Rectal smooth muscle tissue (tissue), 1 donor: ENCODE data around the gene B3GAT1.

ENCODE experiments used
- H3K27ac ChIP-seq: one replicate; pipeline ENCODE4 v1.7.0; 2013; ENCODE audit warnings: low read depth, low read length, inconsistent platforms
- H3K27me3 ChIP-seq: one replicate; pipeline ENCODE4 v1.7.0; 2013; ENCODE audit warnings: low read length; ENCODE audit not compliant: control insufficient read depth, insufficient read depth
- H3K36me3 ChIP-seq: one replicate; pipeline ENCODE4 v1.7.0; 2013; ENCODE audit warnings: low read length; ENCODE audit not compliant: control insufficient read depth, insufficient read depth
- H3K4me1 ChIP-seq: one replicate; pipeline ENCODE4 v1.7.0; 2013; ENCODE audit warnings: low read length; ENCODE audit not compliant: control insufficient read depth, insufficient read depth
- H3K4me3 ChIP-seq: one replicate; pipeline ENCODE4 v1.7.0; 2013; ENCODE audit warnings: low read length
- H3K9ac ChIP-seq: one replicate; pipeline ENCODE4 v1.7.0; 2013; ENCODE audit warnings: low read length

The B3GAT1 gene

GRCh38 chr11:134358856-134359490 is 53.1 kb downstream of the B3GAT1 start:
- no peak overlapping the region for H3K9ac ChIP-seq
- no peaks in the 10 kb centered on the region for H3K4me1 ChIP-seq
- no peak overlapping the region for H3K4me3 ChIP-seq
- no peaks in the 10 kb centered on the region for H3K36me3 ChIP-seq
- H3K27ac ChIP-seq, result no peak overlapping the region
- no peaks in the 10 kb centered on the region for H3K27me3 ChIP-seq

GRCh38 chr11:134358165-134358855 is 53.7 kb downstream of the B3GAT1 start:
- no peaks in the 10 kb centered on the region for H3K27me3 ChIP-seq
- no peak overlapping the region for H3K9ac ChIP-seq
- H3K36me3 ChIP-seq, result no peaks in the 10 kb centered on the region
- no peak overlapping the region for H3K4me3 ChIP-seq
- no peak overlapping the region for H3K27ac ChIP-seq
- no peaks in the 10 kb centered on the region for H3K4me1 ChIP-seq

GRCh38 chr11:134357545-134357839 is 54.5 kb downstream of the B3GAT1 start:
- H3K27ac ChIP-seq, result no peak overlapping the region
- no peak overlapping the region for H3K9ac ChIP-seq
- no peaks in the 10 kb centered on the region for H3K27me3 ChIP-seq
- no peaks in the 10 kb centered on the region for H3K36me3 ChIP-seq
- no peaks in the 10 kb centered on the region for H3K4me1 ChIP-seq
- H3K4me3 ChIP-seq, result no peak overlapping the region

- Histone ChIP-seq H3K27ac (no peak overlapping the region), H3K36me3 (no peaks in the 10 kb centered on the region), H3K4me3 (no peak overlapping the region), H3K9ac (no peak overlapping the region), H3K4me1 (no peaks in the 10 kb centered on the region), H3K27me3 (no peaks in the 10 kb centered on the region)
Observed at GRCh38 chr11:134356656-134357544, 55.1 kb downstream of the B3GAT1 start.

- Histone ChIP-seq H3K27ac (no peak overlapping the region), H3K36me3 (no peaks in the 10 kb centered on the region), H3K9ac (no peak overlapping the region), H3K4me1 (no peaks in the 10 kb centered on the region), H3K27me3 (no peaks in the 10 kb centered on the region), H3K4me3 (no peak overlapping the region)
Observed at GRCh38 chr11:134355656-134356055, 56.4 kb downstream of the B3GAT1 start.

GRCh38 chr11:134355136-134355535 is 56.9 kb downstream of the B3GAT1 start:
- H3K9ac ChIP-seq, result no peak overlapping the region
- no peaks in the 10 kb centered on the region for H3K27me3 ChIP-seq
- H3K4me1 ChIP-seq, result no peaks in the 10 kb centered on the region
- no peak overlapping the region for H3K4me3 ChIP-seq
- H3K27ac ChIP-seq, result no peak overlapping the region
- H3K36me3 ChIP-seq, result no peaks in the 10 kb centered on the region

GRCh38 chr11:134352111-134352510 is 59.9 kb downstream of the B3GAT1 start:
- Histone ChIP-seq H3K9ac (no peak overlapping the region), H3K27ac (no peak overlapping the region), H3K4me1 (no peaks in the 10 kb centered on the region), H3K4me3 (no peak overlapping the region), H3K27me3 (no peaks in the 10 kb centered on the region), H3K36me3 (no peaks in the 10 kb centered on the region)

GRCh38 chr11:134350381-134350780 is 61.7 kb downstream of the B3GAT1 start:
- no peak overlapping the region for H3K27ac ChIP-seq
- no peaks in the 10 kb centered on the region for H3K27me3 ChIP-seq
- no peak overlapping the region for H3K9ac ChIP-seq
- no peak overlapping the region for H3K4me3 ChIP-seq
- no peaks in the 10 kb centered on the region for H3K4me1 ChIP-seq
- H3K36me3 ChIP-seq, result no peaks in the 10 kb centered on the region

GRCh38 chr11:134349802-134350355 is 62.2 kb downstream of the B3GAT1 start:
- Histone ChIP-seq H3K36me3 (no peaks in the 10 kb centered on the region), H3K4me1 (no peaks in the 10 kb centered on the region), H3K27ac (no peak overlapping the region), H3K27me3 (no peaks in the 10 kb centered on the region), H3K4me3 (no peak overlapping the region), H3K9ac (no peak overlapping the region)

- H3K27me3 ChIP-seq, result no peaks in the 10 kb centered on the region
- H3K4me1 ChIP-seq, result no peaks in the 10 kb centered on the region
- no peak overlapping the region for H3K9ac ChIP-seq
- no peak overlapping the region for H3K27ac ChIP-seq
- H3K36me3 ChIP-seq, result no peaks in the 10 kb centered on the region
- H3K4me3 ChIP-seq, result no peak overlapping the region
Observed at GRCh38 chr11:134349109-134349801, 62.8 kb downstream of the B3GAT1 start.

- H3K36me3 ChIP-seq, result no peaks in the 10 kb centered on the region
- no peak overlapping the region for H3K9ac ChIP-seq
- H3K27me3 ChIP-seq, result no peaks in the 10 kb centered on the region
- no peak overlapping the region for H3K4me3 ChIP-seq
- no peak overlapping the region for H3K27ac ChIP-seq
- H3K4me1 ChIP-seq, result no peaks in the 10 kb centered on the region
Observed at GRCh38 chr11:134347441-134347840, 64.6 kb downstream of the B3GAT1 start.

GRCh38 chr11:134346976-134347350 is 65.1 kb downstream of the B3GAT1 start:
- no peak overlapping the region for H3K9ac ChIP-seq

More at GRCh38 chr11:134346976-134347350, 65.1 kb downstream of the B3GAT1 start:
- Histone ChIP-seq H3K4me3 (no peak overlapping the region), H3K27me3 (no peaks in the 10 kb centered on the region), H3K4me1 (no peaks in the 10 kb centered on the region), H3K27ac (no peak overlapping the region), H3K36me3 (no peaks in the 10 kb centered on the region)
